ENCODE results near the gene CDS1. TPM values are rescaled to one million over a fixed set of nuclear protein-coding genes. Genes with fewer than 3 reads are reported as not detected.

CDS1 gene
- total RNA-seq, 4 donors from 2014 or later = 0.16 to 1.4 (median 0.64) TPM

DNA sequence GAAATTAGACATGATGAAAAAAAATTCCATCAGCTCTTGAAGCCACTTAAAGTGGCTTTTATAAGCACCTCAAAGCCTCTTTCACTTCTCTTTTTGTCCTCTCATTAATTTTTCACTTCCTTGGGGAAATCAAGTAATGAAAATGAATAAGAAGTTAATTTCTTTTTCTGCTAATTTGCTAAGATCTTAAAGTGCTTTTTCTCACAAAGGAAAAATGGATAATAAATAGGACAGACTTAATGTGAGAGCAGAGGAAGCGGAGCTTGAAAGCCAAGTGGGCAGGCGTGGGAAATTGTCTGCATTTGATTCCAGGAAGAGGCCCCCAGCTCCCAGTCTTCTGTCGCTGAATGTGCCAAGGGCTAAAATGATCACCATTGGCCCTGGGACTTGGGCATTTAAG is 28.6 kb downstream of the CDS1 start:
- TF ChIP-seq, protein P1, sequence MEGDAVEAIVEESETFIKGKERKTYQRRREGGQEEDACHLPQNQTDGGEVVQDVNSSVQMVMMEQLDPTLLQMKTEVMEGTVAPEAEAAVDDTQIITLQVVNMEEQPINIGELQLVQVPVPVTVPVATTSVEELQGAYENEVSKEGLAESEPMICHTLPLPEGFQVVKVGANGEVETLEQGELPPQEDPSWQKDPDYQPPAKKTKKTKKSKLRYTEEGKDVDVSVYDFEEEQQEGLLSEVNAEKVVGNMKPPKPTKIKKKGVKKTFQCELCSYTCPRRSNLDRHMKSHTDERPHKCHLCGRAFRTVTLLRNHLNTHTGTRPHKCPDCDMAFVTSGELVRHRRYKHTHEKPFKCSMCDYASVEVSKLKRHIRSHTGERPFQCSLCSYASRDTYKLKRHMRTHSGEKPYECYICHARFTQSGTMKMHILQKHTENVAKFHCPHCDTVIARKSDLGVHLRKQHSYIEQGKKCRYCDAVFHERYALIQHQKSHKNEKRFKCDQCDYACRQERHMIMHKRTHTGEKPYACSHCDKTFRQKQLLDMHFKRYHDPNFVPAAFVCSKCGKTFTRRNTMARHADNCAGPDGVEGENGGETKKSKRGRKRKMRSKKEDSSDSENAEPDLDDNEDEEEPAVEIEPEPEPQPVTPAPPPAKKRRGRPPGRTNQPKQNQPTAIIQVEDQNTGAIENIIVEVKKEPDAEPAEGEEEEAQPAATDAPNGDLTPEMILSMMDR (IDR thresholded peaks at IDR 0.05; ENCODE audit: low read depth) = no peak

DNA sequence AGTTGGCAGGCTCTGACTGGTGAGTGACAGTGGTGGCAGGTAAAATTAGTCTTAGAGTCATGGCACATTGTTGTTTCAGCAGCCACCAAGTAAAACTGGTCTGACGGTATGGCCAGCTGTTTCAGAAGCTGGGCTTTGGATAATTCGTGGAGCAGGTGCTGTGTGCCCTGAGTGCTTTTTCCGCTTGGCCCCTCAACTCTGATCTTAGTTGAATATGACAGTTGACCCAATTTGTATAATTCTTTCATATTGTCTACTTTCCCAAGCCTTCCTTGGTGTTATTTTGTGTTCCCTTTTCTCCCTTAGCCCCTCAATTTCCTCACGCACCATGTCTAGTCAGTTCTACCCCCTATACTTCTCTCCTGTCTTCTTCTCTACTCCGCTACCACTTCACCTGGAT is 32.0 kb downstream of the CDS1 start:
- TF ChIP-seq, protein P1 (IDR thresholded peaks at IDR 0.05; ENCODE audit: low read depth) = no peak

DNA sequence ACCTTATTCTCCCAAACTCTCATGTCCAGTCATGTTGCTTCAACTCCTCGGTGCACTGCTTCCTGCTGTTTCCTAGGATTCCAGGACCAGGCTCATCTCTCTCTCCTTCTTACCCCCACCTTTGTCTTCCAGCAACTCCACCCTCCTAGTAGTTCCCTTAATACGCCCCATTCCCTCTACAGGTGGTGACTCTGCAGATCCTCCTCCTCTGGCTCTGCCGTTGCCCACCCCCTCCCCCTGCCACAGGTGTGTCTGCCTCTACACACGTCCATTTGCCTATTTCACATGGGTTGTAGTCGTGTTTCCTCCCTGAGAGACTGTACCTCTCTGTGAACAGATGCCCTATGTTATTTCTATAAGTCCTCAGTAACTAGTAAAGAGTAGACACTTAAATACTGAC is 32.4 kb downstream of the CDS1 start:
- TF ChIP-seq, protein P1 (IDR thresholded peaks at IDR 0.05; ENCODE audit: low read depth) = no peak

DNA sequence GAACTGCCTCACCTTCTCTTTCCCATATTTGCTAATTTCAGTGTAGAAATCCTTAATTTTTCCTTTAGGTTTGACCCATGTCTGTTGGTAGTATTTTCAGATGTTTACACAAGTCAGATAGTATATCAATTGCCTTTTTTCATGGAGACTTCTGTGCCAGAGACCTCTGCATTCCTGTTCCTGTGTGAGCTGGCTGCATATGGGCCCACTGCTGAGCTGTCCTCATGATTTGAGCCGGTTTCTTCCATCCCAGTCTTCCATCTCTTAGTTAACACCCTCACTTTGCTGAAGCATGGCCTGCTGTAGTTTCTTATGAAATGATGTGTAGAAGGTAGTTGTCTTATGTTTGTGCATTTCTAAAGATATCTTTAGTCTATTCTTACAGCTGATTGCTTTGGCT is 40.0 kb downstream of the CDS1 start:
- TF ChIP-seq, protein P1 (IDR thresholded peaks at IDR 0.05; ENCODE audit: low read depth) = no peak

DNA sequence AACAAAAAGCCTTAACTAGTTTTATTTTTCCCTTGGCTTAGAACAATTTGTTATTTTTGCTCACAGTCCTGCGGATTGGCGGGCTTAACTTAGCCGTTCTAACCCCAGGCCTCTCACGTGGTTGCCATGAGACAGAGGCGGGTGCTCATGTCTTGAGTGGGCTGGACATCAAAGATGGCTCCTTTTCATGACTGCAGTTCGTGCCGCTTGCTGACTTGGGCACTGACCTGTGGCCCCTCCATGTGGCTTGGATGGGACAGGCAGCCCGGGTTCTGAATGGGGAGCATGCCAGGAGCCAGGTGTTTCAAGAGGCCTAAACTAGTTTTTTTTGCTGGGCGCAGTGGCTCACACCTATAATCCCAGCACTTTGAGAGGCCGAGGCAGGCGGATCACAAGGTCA is 40.7 kb downstream of the CDS1 start:
- TF ChIP-seq, protein P1 (IDR thresholded peaks at IDR 0.05; ENCODE audit: low read depth) = no peak

DNA sequence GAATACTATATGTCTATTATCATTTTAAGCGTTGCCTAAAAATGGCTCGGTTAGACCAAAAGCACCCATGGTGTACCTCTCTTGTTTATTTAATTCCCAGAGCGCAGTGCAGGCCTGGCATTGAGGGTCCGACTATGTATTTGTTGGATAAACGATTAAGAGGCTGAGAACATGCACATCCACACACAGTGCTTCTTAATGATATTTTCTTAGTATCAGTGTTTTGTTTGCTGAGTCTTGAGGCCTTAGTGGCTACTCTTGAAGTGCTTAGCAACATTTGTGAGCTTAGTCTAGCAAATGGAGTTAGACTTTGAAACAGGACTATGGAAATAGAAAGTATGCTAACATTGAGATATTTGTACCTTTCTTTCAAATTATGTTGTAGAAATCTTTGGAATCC is 43.7 kb downstream of the CDS1 start:
- TF ChIP-seq, protein P1 (IDR thresholded peaks at IDR 0.05; ENCODE audit: low read depth) = no peak

DNA sequence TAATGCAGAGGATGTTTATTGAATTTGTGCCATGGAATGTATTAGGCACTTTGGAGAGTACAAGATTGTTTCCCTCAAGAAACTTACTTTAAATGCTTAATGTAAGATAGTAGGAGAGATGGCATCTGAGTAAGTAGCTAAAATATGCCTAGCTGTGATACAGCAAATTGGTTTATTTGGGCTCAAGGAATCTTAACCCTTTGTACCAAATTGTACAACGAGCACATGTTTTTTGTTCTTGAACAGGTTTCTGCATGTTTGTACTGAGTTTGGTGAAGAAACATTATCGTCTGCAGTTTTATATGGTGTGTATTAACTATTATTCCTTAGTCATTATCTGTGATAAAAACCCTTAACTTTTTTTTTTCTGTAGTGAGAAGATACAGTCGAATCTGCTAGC is 48.6 kb downstream of the CDS1 start:
- TF ChIP-seq, protein P1 (IDR thresholded peaks at IDR 0.05; ENCODE audit: low read depth) = no peak

Data from subcutaneous adipose tissue (tissue), 4 donors.